IPS-NIHi7 (cell line): ENCODE data around the gene ALG12.
"Not testable (repeated sequence)": the region's sequence is repeated elsewhere in the genome, so short reads cannot be mapped to it uniquely, and the experiment has no call there.

ENCODE experiments used
- DNase-seq: peaks from one replicate; pipeline ENCODE4 v3.0.0; 2012; ENCODE audit warnings: mixed read lengths; ENCODE audit errors: extremely low spot score

ALG12 gene

DNA sequence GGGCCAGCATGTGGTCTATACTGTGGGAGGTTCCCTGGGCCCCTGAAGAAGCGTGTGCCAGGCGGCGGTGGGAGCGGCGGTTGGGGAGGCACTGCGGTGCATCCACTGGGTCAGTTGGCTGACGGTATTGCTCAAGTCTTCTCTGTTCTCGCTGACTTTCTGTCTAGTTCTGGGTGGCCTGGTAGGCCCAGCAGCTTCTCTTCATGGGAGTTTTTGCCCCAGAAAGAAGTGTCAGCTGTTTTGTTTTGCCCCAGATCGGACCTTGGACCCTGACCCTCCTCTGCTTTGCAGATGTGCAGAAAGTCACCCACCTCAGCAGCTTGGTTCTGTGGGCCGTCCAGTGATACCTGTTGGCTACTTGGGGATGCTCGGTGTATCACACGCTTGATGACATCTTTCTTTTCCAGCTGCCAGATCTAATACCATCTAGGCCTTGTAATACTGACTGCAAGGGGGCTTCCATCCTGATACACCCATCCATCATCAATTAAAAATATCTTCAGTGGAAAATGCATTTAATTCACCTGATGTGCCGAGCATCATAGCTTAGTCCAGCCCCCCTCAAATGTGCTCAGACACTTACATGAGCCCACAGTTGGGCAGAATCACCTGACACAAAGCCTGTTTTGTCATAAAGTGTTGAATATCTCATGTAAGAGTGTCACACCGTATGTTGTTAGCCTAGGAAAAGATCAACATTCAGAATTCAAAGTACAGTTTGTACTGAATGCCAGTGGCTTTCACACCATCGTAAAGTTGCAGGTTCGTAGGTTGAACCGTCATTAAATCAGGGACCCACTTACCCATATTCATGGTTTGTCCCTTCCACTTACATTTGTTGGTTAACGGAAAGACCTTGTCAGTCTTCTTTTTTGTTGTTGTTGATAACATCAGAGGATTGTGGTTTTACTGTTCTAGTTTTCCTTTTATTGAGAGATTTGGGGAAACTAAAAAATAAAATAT lies 50.7 kb downstream of the ALG12 start:
- no peak for DNase-seq

DNA sequence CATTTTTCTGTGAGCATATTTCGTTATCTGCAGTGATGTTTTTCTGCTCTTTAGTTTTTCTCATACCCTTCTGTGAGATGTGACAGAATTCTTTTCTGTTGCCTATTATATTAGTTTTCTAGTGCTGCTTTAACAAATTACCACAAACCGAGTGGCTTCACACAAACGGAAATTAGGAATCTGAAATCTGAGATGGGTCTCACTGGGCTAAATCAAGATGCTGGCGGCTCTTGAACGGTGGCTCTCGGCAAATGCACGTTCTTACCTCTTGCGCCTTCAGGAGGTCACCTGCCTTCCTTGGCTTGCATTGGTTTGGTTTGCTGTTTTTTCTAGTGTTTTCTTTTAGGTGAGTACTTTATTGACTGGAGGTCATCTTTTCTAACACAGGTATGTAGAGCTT lies 51.6 kb downstream of the ALG12 start:
- no peak for DNase-seq

DNA sequence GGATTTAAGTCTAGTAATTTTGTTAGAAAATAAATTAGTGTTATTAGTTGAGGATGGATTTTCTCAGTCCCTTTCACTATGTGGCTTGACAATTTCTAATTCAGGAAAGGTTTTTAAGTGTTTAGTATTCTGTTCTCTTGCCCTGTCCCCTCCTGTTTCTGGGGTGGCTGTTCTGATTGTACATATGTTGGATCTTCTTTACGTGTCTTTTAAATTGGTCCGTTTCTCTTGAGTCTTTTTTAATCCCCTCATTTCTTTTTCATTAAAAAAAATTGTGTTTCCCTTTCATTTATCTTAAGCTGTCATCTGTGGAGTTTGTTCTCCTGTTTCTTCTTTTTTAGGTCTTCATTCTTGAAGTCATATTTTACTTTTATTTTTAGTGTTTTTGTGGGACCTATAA lies 52.1 kb downstream of the ALG12 start:
- no peak for DNase-seq

DNA sequence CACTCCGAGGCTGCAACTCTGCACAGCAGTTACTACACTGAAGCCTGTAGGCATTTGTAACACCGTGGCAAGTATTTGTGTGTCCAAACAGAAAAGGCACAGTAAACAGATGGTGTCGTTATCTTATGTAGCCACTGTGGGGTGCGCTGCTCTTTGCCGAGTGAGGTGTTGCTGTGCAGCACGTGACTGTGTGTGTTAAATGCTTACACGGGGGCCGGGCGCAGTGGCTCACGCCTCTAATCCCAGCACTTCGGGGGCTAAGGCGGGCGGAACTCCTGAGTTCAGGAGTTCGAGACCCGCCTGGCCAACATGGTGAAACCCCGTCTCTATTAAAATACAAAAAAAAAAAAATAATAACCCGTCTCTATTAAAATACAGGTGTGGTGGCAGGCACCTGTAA lies 53.1 kb downstream of the ALG12 start:
- no peak for DNase-seq

DNA sequence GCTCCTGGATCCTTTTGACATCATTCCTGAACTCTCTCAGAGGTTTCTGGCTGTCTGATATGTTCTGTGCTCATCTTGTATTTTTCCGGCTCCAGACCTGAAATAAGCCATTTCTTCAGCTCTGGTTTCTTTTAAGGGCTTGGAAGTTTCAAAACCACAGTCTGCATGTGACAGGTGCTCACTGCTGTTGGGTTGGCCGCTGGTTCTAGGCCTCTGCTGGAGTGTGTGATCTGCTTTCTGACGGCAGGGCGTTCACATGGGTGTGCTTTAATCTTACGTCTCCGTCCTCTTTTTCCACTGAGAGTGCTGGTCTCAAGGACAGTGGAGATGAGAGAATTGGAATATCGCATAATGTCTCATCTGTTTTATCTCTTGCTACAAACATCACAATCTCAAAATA lies 54.3 kb downstream of the ALG12 start:
- no peak for DNase-seq

DNA sequence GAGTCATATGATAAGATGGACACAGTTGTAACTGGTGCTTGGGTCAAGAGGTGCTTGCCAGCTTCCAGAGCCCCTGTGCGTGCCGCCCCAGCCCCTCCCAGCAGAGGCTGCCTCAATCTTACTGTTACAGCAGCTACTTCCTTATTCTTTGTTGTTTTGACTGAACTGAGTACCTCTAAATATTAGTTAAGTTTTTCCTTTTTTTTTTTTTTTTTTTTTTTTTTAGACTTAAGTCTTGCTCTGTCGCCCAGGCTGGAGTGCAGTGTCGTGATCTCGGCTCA lies 55.8 kb downstream of the ALG12 start:
- DNase-seq, result no peak

DNA sequence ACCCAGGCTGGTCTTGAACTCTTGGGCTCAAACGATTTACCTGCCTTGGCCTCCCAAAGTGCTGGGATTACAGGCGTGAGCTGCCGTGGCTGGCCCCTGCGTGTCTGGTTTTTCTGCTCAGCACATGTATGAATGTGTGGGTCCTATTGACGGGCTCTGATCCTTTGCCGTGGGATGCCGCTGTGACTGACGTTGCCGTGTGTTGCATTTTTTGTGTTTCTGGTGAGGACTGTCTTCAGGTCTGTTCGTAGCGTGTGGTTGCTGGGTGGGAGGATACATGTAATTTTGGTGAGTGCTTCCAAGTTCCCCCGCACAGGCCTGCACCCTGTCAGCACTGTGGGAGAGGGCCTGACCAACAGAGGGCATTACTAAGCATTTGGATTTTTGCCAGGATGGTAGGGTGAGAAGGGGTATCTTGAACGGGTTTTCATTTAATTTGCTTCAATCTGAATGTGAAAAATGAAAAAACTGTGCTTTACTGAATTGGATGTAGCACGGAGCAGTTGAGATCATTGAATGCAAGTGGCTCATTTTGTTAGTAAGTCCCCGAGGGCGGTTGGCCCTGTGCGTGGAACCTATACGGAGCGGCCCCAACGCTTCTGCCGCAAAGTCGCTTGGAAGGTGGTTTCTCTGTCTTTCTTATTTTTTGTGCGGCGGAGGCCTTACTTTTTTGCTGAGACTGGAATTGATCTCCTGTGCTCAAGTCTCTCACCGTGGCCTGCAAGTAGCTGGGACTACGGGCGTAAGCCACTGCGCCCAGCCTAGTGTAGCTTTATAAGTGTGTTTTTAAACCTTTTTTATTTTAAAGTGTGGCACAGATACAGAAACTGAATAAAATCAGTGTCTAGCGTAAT lies 56.4 kb downstream of the ALG12 start:
- DNase-seq, result no peak

DNA sequence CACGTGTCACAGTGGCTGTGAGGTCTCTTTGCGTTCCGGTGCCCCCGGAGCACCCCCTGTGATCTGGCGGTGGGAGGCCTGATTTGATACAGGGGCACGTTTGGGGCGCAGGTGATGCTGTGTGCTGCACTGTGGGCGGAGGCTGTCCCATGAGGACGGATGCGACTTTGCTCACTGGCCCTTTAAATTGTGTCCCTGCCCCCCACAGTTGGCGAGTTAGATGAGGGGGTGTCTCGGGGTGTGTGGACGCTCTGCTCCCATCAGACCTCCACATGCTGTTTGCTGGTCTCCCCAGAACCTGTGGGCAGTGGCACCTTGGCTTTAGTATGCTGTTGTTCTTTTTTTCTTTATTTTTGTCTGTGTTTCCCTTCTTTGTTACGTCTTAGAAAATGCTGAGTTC lies 59.4 kb downstream of the ALG12 start:
- DNase-seq, result no peak

DNA sequence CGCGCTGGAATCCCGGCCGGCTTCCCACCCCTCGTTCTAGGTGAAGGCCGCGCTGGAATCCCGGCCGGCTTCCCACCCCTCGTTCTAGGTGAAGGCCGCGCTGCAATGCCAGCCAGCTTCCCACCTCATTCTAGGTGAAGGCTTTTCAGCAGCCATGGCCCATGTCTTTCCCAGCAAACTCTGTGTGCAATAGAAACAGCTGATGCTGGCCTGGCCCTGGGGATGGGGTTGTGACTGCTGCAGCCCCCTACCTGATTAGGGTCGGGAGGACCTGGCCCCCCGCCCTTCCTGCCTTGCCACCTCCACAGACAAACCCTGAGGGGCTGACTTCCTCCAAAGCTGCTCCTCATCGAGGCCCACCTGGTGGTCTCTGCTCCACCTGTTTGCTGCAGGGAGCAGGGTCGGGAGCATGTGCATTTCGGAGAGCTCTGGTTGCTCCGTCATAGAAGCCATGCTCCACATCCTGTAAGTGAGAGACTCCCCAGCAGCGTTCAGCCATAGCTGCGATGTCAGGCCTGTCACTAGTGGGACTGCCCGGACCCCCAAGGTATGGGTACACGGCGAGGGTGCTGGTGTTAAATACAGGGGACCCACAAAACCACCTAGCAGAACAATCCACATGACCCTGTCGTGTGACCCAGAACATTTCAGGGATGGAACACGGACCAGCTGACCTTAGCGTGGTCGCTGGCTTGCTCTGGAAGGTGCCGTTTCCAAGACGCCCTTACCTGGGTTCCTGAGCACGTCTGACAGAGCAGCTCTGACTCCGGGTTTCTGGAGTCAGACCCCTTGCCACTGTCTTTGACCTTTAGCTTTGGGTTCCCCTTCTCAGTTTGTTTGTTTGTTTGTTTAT lies 61.2 kb downstream of the ALG12 start:
- DNase-seq, result no peak

DNA sequence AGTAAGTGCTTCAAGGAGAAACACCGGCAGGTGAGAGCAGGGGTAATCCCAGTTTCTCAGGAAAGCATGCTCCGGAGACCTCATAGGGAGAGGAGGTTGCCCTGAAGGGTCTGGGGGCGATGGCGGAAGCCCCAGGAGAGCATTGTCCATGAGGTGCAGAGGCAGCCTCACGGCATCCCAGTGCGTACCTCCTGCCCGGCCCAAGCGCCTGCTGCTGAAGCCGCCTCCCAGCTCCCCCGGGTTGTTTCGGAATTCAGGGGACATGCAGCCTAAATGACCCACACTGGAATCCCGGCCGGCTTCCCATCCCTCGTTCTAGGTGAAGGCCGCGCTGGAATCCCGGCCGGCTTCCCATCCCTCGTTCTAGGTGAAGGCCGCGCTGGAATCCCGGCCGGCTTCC lies 61.9 kb downstream of the ALG12 start:
- no peak for DNase-seq

DNA sequence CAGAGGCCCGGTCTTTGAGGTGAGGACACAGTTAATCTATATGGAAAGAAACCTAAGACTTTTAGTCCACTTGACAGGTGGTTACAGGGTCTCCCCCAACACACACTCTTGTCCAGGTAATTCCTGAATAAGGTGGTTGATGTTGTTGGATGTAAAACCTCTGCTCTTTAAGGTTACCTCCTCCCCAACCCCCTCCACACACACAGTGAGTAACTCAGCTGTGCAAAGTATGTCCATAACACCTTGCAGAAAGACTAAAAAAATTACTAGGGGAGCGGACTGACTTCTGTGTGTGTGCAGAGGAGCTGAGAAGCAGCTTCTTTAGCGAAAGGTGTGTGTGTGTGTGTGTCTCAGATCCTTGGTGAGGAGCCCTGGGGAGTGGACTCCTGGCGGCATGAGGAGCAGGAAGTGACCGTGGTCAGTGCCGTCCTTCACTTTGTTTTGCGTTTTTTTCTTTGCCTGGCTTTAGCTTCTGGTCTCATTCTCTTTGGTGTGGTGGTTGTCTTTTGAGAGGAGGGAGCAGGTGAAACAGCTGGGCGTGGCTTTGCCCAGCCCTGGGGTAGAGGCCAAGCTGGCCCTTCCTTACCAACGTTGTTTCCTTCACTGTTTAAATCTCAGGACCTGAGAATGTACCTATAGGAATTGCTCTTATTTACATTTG lies 62.9 kb downstream of the ALG12 start:
- no peak for DNase-seq

DNA sequence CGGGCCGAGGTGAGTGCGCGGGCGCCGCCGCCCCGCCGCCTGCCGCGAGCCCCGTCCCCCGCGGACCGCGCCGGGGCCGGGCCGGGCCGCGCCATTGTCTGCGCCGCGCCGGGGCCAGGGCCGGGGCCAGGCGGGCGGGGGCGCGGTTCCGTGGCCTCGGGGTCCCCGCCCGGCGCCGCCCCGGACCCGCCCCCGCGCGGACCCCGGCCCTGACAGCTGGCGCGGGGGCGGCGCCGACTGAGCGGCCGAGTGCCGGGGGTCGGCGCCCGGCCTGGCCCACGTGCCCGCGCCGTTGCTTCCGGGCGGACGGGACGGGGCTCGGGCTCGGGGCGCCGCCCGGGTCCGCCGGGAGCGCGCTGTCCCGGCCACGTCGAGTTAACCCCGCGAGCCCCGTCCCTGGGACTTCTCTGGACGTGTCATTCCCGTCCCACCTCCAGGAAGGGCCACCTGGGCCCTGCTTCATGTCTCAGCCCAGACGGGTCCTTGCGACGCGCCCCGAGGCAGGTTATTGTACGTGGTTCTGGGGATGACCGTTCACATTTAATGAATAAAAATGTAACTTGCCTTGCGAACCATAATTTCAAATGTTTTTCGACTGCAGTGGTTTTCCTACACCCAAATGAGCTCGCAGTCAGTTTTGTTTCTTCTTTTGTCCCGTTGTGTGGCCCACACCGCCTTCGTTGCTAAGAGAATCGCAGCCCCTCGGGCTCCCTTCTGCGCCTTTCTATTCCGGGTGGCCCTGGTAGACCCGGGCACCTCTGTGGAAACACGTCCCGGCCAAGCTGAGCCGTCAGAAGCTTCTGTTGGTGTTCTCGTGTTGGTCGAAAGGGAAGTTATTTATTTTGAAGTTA lies 64.0 kb downstream of the ALG12 start:
- peak; percentile 58 for DNase-seq

DNA sequence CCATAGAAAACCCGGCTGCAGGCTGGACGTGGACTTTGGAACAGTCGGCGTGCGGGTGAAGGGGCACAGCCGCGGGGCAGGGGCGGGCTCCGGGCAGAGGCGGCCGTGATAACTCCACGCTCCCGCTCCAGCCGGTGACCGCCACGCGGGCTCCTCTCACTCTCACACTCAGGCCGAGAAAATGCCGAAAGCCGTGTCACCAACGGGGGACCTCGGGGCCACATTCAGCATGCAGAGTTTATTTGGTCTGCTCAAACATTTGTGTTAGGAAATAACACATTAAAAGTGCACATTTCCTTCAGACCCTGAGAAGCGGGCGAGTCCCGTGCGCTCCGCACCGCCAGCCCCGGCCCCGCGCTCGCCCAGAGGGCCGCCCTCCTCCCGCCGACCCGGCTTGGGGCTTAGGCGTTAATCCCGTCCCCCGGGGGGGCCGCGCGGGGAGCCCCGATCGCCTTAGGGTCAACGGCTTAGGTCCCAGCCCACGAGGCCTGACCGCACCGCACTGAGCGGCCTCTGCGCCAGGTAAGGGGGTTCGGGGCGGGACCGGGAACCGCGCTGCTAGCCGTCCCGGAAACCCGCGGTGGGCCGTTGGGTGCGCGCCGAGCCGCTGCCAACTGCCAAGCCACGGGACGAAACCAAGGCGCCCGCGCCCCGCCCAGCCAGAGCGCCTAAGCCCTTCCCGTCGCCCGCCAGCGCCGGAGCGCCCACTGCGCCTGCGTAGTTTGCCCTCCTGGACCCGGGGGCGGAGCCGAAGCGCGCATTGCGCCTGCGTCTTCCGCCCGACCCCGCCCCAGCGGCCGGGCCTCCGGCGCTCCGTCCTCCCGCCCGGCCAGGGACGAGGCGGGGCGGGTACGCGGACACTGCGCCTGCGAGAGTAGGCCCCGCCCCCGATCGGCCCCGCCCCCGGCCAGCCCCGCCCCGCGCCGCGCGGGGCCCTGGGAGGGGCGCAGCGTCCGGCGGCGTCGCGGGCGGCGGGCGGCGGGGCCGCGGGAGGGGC lies 65.0 kb downstream of the ALG12 start, which contains the start of gene ZBED4:
ZBED4 (plus strand) TSS at position 947 of the 997 bp plus-strand sequence. CDS start 29,819 bp downstream, outside the sequence.
- peak; percentile 99 for DNase-seq

DNA sequence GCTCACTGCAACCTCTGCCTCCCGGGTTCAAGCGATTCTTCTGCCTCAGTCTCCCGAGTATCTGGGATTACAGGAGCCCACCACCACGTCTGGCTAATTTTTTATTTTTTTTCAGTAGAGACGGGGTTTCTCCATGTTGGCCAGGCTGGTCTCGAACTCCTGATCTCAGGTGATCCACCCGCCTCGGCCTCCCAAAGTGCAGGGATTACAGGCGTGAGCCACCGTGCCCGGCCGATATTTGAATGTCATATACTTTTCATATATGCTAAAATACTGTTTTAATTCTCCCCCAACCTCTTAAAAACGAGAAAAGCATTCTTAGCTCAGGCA lies 65.7 kb downstream of the ALG12 start:
- DNase-seq, result not testable (repeated sequence)

DNA sequence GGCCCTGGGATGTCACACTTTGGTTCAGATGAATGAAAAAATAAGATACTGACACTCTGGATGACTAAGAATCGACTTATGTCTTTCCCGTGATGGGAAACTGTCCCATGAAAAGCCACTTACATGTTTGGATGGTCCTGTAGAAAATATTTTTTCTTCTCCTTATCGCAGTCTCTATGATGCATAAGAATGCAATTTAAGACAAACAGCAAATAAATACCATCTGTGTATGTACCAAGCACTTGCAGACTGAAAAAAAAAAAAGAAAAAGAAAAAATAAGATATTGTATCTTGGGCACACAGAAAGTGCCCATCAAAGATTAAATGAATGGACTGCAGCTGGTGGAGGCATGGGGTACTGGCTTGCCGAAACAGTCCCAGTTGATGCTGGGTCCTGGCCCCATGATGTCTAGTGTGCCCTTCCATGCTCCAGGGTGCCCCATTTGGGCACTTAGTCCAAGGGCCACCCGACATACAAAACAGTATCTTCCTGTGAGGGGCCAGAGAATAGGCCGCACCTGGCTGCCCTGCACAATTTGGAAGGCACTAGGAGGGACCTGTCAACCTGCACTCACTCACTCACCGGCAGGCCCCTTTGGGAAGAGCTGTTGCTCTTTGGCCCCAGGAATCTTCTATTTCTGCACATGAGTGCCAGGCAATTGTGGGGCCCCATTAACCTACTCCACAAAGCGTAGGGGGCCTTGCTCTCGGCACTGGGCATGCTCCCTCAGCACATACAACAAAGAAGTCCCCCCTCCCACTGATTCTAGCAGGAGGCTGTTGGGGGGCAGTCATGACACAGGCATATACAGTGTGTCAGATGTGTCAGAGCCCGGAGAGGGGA lies 67.1 kb downstream of the ALG12 start:
- DNase-seq, result no peak
